Loucy (cell line): ENCODE measurements around the gene CRYBG3.

ENCODE experiments used
- H2AFZ ChIP-seq: fragments of 200-600 bp; sonication (generic); 2 replicates; pipeline ENCODE4 v1.6.0; 2016; ENCODE audit warnings: antibody characterized with exemption, mild to moderate bottlenecking, low read length, moderate library complexity
- H3F3A ChIP-seq: fragments of 200-600 bp; 2 replicates; pipeline ENCODE4 v1.6.0; 2016; ENCODE audit warnings: antibody characterized with exemption, low read depth, mild to moderate bottlenecking
- H3K27me3 ChIP-seq: fragments of 200-600 bp; sonication (generic); 2 replicates; pipeline ENCODE4 v1.6.1; 2014; ENCODE audit warnings: low read length, mild to moderate bottlenecking; ENCODE audit not compliant: insufficient read depth, poor library complexity, severe bottlenecking
- H3K36me3 ChIP-seq: fragments of 200-600 bp; sonication (generic); 2 replicates; pipeline ENCODE4 v1.6.1; 2016; ENCODE audit warnings: low read length; ENCODE audit not compliant: insufficient read depth
- H3K4me1 ChIP-seq: fragments of 200-600 bp; sonication (generic); 2 replicates; pipeline ENCODE4 v1.5.1; 2014; ENCODE audit warnings: low read length, mild to moderate bottlenecking; ENCODE audit not compliant: insufficient read depth, poor library complexity, severe bottlenecking
- H3K4me2 ChIP-seq: fragments of 200-600 bp; sonication (generic); 2 replicates; pipeline ENCODE4 v1.6.0; 2014; ENCODE audit warnings: antibody characterized with exemption, low read length, low read depth, mild to moderate bottlenecking; ENCODE audit not compliant: poor library complexity, severe bottlenecking
- H3K4me3 ChIP-seq: fragments of 200-600 bp; sonication (generic); 2 replicates; pipeline ENCODE4 v1.5.1; 2014; ENCODE audit warnings: low read length, mild to moderate bottlenecking, mixed read lengths; ENCODE audit not compliant: poor library complexity, severe bottlenecking
- H3K79me2 ChIP-seq: fragments of 200-600 bp; sonication (generic); 2 replicates; pipeline ENCODE4 v1.6.1; 2014; ENCODE audit warnings: low read length; ENCODE audit not compliant: insufficient read depth
- H3K9ac ChIP-seq: fragments of 200-600 bp; sonication (generic); 2 replicates; pipeline ENCODE4 v1.6.0; 2014; ENCODE audit warnings: mild to moderate bottlenecking, low read depth, low read length, moderate library complexity; ENCODE audit not compliant: poor library complexity, severe bottlenecking
- H3K9me2 ChIP-seq: fragments of 200-600 bp; sonication (generic); replicated peaks from 2 replicates; pipeline ENCODE4 v1.6.1; 2016; ENCODE audit warnings: low read depth, low read length, mixed read lengths
- H3K9me3 ChIP-seq: fragments of 200-600 bp; sonication (generic); 2 replicates; pipeline ENCODE4 v1.6.1; 2014; ENCODE audit warnings: mild to moderate bottlenecking, antibody characterized with exemption, low read length, low read depth; ENCODE audit not compliant: insufficient read depth
- H4K20me1 ChIP-seq: fragments of 200-600 bp; sonication (generic); 2 replicates; pipeline ENCODE4 v1.6.0; 2014; ENCODE audit warnings: antibody characterized with exemption, low read length, mild to moderate bottlenecking; ENCODE audit not compliant: insufficient read depth, poor library complexity, severe bottlenecking
- CTCF ChIP-seq: fragments of 200-600 bp; sonication (generic); conservative IDR thresholded peaks from 2 replicates; pipeline ENCODE4 v1.5.1; 2014; ENCODE audit warnings: mild to moderate bottlenecking, antibody characterized with exemption, low read length
- EZH2phosphoT487 ChIP-seq: fragments of 200-600 bp; IDR thresholded peaks from 2 replicates; pipeline ENCODE4 v1.6.1; 2018; ENCODE audit warnings: antibody characterized with exemption, mild to moderate bottlenecking, moderate library complexity, borderline replicate concordance

Gene CRYBG3

GRCh38 chr3:97885931-97886824 lies 64.4 kb downstream of the CRYBG3 start:
- Histone ChIP-seq H4K20me1 (no peaks in the 10 kb centered on the region), H3K4me2 (no peak overlapping the region), H3K9ac (no peak overlapping the region), H3K79me2 (no peaks in the 10 kb centered on the region), H3K4me3 (no peak overlapping the region), H2AFZ (no peak overlapping the region), H3K27me3 (no peaks in the 10 kb centered on the region), H3F3A (no peaks in the 10 kb centered on the region), H3K9me3 (no peaks in the 10 kb centered on the region), H3K36me3 (no peaks in the 10 kb centered on the region; the same call in 1 of the 2 replicates), H3K4me1 (peaks cover 5% of the 10 kb centered on the region), H3K9me2 (no peaks in the 10 kb centered on the region)
- no peak for TF ChIP-seq CTCF
- no peak for TF ChIP-seq EZH2phosphoT487

- Histone ChIP-seq H3K79me2 (no peaks in the 10 kb centered on the region), H3K9me3 (no peaks in the 10 kb centered on the region), H3K36me3 (no peaks in the 10 kb centered on the region; the same call in 1 of the 2 replicates), H3K9me2 (no peaks in the 10 kb centered on the region), H3K9ac (no peak overlapping the region), H3K27me3 (no peaks in the 10 kb centered on the region), H3K4me2 (no peak overlapping the region), H3K4me1 (no peaks in the 10 kb centered on the region), H3K4me3 (no peak overlapping the region), H4K20me1 (no peaks in the 10 kb centered on the region), H3F3A (no peaks in the 10 kb centered on the region), H2AFZ (no peak overlapping the region)
- no peak for TF ChIP-seq CTCF
- no peak for TF ChIP-seq EZH2phosphoT487
These were observed 68.0 kb downstream of the CRYBG3 start for GRCh38 chr3:97889814-97890213.

- TF ChIP-seq CTCF (no peak), EZH2phosphoT487 (no peak)
- Histone ChIP-seq H3K27me3 (no peaks in the 10 kb centered on the region), H3K36me3 (no peaks in the 10 kb centered on the region; the same call in 1 of the 2 replicates), H3K4me3 (no peak overlapping the region), H3K9ac (no peak overlapping the region), H3F3A (no peaks in the 10 kb centered on the region), H3K4me2 (no peak overlapping the region), H2AFZ (no peak overlapping the region), H3K4me1 (no peaks in the 10 kb centered on the region), H4K20me1 (no peaks in the 10 kb centered on the region), H3K79me2 (no peaks in the 10 kb centered on the region), H3K9me3 (no peaks in the 10 kb centered on the region), H3K9me2 (no peaks in the 10 kb centered on the region)
These were observed 71.0 kb downstream of the CRYBG3 start for GRCh38 chr3:97892852-97893251.
